ENCODE data around the gene GALNT10.

GALNT10 gene

DNA sequence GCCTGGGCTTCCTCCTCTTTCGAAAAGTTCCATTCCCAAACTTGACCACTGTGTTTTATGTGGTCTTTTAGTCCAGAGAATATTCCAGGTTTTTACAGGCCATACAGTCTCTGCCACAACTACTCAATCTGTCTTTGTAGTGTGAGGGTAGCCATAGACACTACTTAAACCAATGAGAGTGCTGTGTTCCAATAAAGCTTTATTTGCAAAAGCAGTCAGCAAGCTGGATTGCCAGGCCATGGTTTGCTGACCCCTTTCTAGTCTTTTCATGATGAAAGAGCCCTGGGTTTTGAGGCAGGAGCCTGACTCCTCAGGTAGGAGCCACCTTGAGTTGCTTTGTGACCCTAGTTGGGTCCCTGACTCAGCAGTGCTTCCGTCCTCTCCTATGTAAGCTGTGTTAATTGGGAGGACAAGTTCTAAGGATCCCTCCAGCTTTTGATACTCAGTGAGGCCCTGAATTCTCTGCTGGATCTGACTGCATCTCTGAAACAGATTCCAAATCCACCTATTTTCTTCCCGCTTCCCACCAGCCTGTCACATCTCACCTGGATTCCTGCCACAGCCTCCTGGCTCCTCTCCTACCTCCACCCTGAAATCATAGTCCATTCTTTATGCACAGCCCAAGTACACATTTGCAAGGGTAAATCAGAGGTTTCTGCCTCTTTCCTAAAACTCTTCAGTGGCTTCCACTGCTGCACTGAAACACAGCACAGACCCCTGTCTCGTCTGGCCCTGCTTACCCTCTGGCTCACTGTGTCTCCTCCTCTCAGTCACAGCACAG lies 13.5 kb downstream of the GALNT10 start:
- no peak for DNase-seq

GRCh38 chr5:154205441-154206117 lies 15.0 kb downstream of the GALNT10 start:
- no peak for DNase-seq

DNA sequence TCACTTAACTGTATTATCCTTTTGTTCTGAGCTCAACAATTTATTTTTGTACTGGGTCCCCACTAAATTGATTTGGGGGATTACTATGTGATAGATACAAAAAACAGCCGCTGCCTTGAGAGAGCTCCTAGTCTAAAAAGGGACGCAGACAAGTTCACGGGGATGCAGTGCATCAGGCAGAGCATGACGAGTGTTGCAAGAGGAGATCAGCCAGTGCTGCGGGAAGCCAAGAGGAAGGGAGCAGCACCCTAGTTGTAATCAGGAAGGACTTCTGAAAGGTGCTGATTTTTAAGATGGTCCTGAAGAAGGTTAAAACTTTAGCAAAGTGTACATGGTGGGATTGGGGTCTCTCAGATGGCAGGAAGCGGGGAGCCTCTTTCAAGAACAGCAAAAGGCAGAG lies 15.8 kb downstream of the GALNT10 start:
- DNase-seq, result no peak

- no peak for DNase-seq
These were observed 16.7 kb downstream of the GALNT10 start for GRCh38 chr5:154207204-154207603.

- no peak for DNase-seq
These were observed 19.1 kb downstream of the GALNT10 start for GRCh38 chr5:154209591-154210081.

- DNase-seq, result no peak
These were observed 19.6 kb downstream of the GALNT10 start for GRCh38 chr5:154210163-154210562.

DNA sequence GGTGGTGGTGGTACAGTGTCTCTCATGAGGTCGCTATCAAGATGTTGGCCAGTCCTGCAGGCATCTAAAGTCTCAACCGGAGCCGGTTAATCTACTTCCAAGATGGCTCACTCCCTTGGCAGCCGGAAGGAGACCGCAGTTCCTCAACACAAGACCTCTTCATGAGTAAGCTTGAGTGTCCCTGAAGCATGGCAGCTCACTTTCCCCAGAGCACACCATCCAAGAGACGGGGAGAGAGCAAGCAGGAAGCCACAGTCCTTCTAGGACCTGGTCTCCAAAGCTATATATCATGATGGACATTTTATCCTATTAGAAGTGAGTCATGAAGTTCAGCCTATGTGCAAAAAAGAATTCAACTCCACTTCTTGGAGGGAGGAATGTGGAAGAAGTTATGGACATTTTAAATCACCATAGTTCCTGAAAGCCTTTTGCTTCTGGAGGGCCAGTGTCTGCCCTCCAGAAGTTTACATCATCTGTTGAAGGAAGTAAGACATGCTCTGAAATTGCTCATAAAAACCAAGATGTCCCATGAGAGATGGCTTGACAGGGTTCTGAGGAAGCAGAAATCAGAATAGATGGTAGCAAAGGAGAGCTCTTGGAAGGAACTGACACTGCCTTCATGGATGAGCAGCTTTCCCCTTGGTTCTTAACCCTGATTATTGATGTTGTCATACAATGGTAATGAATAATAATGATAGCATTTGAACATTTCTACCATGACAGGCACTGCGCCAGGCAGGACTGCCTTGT lies 21.3 kb downstream of the GALNT10 start:
- no peak for DNase-seq

DNA sequence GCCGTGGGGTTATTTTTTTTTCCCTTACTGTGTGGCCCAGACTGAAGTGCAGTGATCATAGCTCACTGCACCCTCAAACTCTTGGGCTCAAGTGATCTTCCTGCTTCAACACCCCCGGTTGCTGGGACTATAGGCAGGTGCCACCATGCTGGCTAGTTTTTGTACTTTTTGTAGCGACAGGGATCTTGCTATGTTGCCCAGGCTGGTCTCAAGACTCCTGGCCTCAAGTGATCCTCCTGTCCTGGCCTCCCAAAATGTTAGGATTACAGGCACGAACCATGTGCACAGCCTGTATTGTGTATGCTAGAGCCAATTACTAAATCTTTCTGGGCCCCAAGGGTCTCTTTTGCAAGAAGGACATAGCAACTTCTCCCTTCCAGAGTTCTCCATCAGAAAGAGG lies 23.1 kb downstream of the GALNT10 start:
- no peak for DNase-seq

DNA sequence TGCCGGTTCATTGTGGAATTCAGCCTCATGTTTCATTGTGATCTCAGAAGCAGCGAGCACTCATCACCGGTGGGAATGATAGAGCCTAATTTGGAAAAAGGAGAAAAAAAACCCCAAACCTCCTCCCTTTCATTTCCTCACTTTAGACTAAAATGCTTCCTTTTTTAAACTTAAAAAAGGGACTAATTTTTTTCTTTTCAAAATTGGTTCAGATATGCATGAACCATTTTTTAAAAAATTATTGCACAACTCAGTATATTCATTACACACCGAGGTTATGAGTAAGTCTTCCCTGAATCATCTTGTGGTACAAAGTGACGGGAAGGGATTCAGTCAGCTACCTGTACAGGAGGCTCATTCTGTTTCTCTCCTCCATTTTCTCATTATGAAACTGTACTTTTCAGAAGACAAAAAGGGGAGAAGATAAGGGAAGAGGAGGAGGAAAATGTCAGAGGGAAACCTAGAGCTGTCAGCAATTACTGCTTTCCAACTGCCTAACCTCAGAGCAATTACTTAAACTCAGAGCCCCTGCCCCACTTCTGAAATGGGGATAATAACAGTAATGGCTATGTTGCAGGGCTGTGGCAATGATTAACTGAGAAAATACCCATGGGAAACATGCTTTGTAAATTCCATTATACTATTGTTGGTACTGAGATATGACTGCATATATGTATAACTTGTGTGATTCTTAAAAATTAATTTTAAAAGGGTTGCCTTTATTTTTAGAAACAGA lies 24.0 kb downstream of the GALNT10 start:
- DNase-seq, result peak; percentile 15 to 17

DNA sequence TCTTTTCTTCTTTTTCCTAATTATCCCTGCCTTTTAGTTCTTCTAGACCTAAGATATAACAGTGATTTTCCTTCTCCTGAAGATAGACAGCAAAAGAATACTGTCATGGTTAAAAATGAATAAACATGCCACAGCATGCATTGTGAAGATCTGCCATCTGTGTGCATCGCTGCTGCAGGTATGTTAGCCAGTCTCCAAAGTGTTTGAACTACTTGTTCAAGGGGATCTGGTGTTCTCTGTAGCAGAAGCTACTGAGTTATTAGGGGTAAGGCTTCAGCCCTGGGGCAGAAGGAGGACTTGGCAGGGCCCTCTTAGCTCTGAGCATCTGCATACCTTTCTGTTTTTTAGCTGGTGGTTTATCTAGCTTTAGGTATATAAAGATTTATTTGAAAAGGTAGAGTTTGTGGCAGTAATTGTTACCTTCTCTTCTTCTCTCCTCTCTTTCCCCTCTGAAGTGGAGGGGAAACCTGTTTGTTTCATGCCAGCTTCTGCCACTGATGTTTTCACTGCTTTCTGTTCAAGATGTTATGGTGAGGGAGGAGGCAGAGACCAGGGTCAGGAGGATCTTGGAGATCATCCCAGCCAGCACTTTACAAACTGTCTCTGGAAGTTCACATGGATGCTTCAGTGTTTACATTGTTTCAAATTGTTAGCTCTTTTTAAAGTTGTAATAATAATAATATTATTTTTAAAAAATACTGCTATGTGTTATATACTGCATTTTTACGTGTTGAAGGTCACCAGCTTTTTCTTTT lies 25.2 kb downstream of the GALNT10 start:
- no peak for DNase-seq

- DNase-seq, result no peak
These were observed 26.9 kb downstream of the GALNT10 start for GRCh38 chr5:154217462-154217861.

DNA sequence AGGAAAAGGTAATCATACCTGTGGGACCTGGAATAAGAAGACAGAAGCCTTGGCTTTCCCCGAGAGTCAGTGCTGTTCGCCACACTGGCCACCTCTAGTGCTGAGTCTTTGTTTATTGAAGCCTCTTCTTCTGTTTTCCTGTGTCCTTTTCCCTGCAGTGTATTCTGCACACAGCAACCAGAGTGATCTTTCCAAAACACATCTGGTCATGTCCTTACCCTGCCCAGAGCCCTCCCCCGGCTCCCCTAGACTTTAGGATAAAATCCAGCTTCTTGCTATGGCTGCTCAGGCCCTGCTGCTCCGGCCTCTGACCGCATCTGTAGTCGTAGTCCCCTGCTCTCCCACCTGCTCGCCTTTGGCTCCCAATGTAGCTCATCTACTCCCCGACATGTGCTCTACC lies 28.3 kb downstream of the GALNT10 start:
- no peak for DNase-seq

DNA sequence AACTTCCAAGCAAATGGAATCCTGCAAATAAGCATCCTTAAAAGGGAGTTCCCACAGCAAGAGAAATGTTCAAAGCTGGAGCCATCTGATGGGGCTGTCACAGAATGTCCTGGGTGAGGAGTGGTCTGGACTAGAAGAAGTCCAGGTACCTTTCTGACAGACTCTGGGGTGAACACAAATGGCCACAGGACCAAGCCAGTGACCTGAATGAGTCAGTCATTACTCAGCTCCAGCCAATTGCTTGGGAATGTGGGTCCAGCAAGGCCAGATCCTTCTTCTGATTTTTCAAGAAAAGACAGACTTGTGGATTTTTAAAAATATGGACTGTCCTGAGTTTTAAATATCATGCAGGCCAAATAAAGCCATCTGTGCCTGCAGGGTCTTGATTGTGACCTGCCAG lies 30.1 kb downstream of the GALNT10 start:
- no peak for DNase-seq

DNA sequence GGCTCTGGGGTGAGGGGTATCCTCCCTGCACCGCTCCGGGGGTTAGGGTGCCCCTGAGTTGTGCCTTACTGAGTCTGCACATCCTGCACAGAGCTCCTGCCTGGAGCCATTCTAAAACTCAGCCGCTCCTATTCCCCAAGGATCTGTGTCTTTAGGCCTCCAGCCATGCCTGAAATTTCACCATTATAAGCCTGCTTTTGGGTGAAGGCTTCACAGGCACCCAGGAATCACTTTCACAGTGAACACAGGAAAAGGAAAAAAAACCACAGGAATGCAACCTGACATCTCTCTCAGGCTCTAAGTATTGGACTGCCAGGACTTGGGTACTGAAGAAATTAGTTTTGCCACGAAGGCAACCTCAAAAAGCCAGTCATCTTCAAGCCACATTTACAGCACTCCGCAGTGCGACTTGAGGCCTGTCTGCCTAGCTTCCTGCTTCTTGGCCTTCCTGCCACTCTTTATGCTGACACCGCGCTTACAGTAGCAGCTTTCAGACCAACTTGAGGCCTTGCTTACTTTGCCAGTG lies 30.9 kb downstream of the GALNT10 start:
- DNase-seq, result no peak

DNA sequence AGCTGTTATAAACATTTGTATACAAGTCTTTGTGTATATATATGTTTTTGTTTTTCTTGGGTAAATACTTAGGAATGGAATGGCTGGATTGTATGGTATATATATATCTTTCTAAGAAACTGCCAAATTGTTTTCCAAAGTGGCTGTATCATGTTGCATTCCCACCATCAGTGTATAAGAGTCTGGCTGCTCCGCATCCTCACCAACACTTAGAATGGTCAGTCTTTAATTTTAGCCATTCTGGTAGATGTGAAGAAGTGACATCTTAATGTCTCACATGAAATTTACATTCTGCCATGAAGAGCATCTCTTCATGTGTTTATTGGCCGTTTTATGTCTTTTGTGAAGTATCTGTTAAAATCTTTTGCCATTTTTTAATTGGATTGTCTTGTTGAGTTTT lies 31.9 kb downstream of the GALNT10 start:
- no peak for DNase-seq

DNA sequence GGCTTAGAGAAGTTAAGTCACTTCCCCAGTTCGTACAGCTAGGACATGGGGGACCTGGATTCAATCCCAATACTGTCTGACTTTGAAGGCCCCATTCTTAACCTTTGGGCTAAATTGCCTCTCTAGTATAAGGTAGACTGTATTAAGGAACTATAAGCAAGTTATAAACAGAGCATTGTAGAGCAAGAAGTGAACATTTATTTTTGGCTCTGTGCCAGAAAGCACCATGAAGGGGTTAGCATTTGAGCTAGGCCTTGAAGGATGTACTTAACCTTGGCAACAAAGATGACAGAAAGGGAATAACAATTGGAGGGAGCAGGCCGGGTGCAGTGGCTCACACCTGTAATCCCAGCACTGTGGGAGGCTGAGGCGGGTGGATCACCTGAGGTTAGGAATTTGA lies 32.8 kb downstream of the GALNT10 start:
- DNase-seq, result no peak

DNA sequence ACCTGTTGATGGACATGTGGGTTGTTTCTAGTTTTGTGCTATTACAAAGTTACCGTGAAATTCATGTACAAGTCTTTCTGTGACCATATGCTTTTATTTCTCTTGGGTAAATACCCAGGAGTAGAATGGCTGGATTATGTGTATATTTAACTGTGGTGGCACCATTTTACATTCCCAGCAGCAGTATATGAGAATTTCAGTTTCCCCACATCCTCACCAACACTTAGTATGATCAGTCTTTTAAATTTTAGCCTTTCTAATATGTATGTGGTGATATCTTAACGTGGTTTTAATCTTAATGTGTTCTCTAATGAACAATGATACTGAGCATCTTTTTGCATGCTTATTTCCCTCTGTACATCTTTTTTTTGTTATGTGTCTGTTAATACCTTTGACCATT lies 36.6 kb downstream of the GALNT10 start:
- no peak for DNase-seq

DNA sequence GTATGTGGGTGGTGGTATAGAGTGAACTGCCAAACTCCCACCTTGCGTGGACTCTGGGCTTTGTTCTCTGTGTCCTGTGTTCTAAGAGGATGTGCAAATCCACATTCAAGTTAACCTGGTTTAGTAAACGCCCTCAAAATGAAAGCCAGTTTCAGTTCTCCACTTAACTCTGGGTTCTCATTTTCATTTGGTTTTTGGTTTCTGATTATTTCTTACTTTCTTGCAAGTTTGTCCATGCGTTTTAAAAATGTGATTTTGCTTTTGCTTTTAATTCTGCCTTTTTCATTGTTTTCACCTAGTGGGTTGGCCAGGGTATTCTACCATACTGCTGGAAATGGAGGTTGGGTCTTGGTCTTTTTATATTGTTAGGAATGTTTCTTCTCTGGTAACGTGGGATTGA lies 38.2 kb downstream of the GALNT10 start:
- no peak for DNase-seq

- DNase-seq, result no peak
These were observed 40.0 kb downstream of the GALNT10 start for GRCh38 chr5:154230526-154230925.

DNA sequence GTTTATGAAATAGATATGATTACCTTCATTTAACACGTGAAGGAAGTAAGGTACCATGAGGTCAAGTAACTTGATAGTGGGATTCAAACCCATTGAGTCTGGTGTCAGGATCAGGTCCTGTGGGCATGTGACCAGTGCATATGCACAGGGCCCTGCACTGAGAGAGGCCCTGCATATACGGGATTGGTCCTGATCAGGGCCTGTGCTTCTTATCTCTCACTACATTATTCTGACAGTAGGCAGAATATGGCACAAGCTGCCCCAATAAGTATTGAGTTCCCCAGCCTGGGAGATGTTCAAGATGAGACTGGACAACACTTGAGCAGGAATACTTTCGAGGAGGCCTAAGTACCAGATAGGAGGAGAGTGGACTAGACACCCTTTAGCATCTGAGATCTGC lies 44.0 kb downstream of the GALNT10 start:
- no peak for DNase-seq

GRCh38 chr5:154236011-154236410 lies 45.5 kb downstream of the GALNT10 start:
- no peak for DNase-seq
